Measurements from ENCODE around the gene ATP8B4.

The ATP8B4 gene

GRCh38 chr15:49815526-49815925 lies 303.5 kb downstream of the ATP8B4 start:
- Mint-ChIP-seq H3K4me3 (no peak overlapping the region), H3K4me1 (peaks cover 5 to 7% of the 10 kb centered on the region in 2 donors), H3K9me3 (peaks cover 0 to 5% of the 10 kb centered on the region in 2 donors), H3K27ac (no peak overlapping the region), H3K36me3 (no peaks in the 10 kb centered on the region), H3K27me3 (no peaks in the 10 kb centered on the region)
- no peak for ATAC-seq (replicated peaks)
- DNase-seq: no peak

GRCh38 chr15:49814709-49815108 lies 304.3 kb downstream of the ATP8B4 start:
- no peak for DNase-seq
- ATAC-seq (replicated peaks): no peak

GRCh38 chr15:49813625-49814024 lies 305.4 kb downstream of the ATP8B4 start:
- no peaks in the 10 kb centered on the region for H3K9me3 Mint-ChIP-seq
- no peak overlapping the region for H3K4me3 Mint-ChIP-seq
- no peak for ATAC-seq (replicated peaks)
- H3K4me1 Mint-ChIP-seq: peaks cover 5 to 7% of the 10 kb centered on the region in 2 donors
- no peaks in the 10 kb centered on the region for H3K27me3 Mint-ChIP-seq
- H3K36me3 Mint-ChIP-seq: no peaks in the 10 kb centered on the region
- DNase-seq: no peak
- H3K27ac Mint-ChIP-seq: no peak overlapping the region

More at GRCh38 chr15:49814709-49815108, 304.3 kb downstream of the ATP8B4 start:
- Mint-ChIP-seq H3K27ac (no peak overlapping the region), H3K27me3 (no peaks in the 10 kb centered on the region), H3K4me3 (no peak overlapping the region), H3K9me3 (peaks cover 0 to 5% of the 10 kb centered on the region in 2 donors), H3K4me1 (peaks cover 5 to 7% of the 10 kb centered on the region in 2 donors), H3K36me3 (no peaks in the 10 kb centered on the region)

- H3K36me3 Mint-ChIP-seq: no peaks in the 10 kb centered on the region
- H3K27ac Mint-ChIP-seq: no peak overlapping the region
- peaks cover under 1 to 2% of the 10 kb centered on the region in 2 donors for H3K4me1 Mint-ChIP-seq
- no peak for ATAC-seq (replicated peaks)
- DNase-seq: no peak
- H3K4me3 Mint-ChIP-seq: no peak overlapping the region
- H3K27me3 Mint-ChIP-seq: peaks cover 0 to 4% of the 10 kb centered on the region in 2 donors
- no peaks in the 10 kb centered on the region for H3K9me3 Mint-ChIP-seq
These were observed 308.3 kb downstream of the ATP8B4 start for GRCh38 chr15:49810720-49811119.

- DNase-seq (no peak), ATAC-seq (replicated peaks) (peak in 1 of 2 donors; percentile 23)
- Mint-ChIP-seq H3K27ac (no peak overlapping the region), H3K4me3 (no peak overlapping the region), H3K4me1 (no peaks in the 10 kb centered on the region), H3K27me3 (peaks cover 0 to 4% of the 10 kb centered on the region in 2 donors), H3K9me3 (peaks cover under 1 to 1% of the 10 kb centered on the region in 2 donors), H3K36me3 (no peaks in the 10 kb centered on the region)
These were observed 309.0 kb downstream of the ATP8B4 start for GRCh38 chr15:49809894-49810609.

GRCh38 chr15:49808341-49808740 lies 310.7 kb downstream of the ATP8B4 start:
- Mint-ChIP-seq H3K4me1 (no peaks in the 10 kb centered on the region), H3K4me3 (no peak overlapping the region), H3K27ac (no peak overlapping the region), H3K27me3 (peaks cover 0 to 4% of the 10 kb centered on the region in 2 donors), H3K36me3 (no peaks in the 10 kb centered on the region), H3K9me3 (peaks cover 6 to 7% of the 10 kb centered on the region in 2 donors)
- ATAC-seq (replicated peaks) (no peak), DNase-seq (no peak)

Data from stimulated activated naive B cell treated with anti-CD40 and anti-IgM and Interleukin-4, amounts not matched to agents 10 μg/mL and 1 μg/mL and 100 μg/mL, for 72 hours (primary cell).